PC-3 (cell line): ENCODE results near the gene TIPRL. TPM values are rescaled to one million over a fixed set of nuclear protein-coding genes. Genes with fewer than 3 reads are reported as not detected.

ENCODE experiments used
- ATAC-seq: fragments of 200-7000 bp; cut with Tn5 transposase; 2 replicates; pipeline ENCODE4 v1.9.1; 2020; ENCODE audit warnings: mild to moderate bottlenecking, moderate library complexity
- BruUV-seq: library from RNA; stranded (reverse); fragments of 400-500 nt; replicated peaks from 2 replicates; lab custom pipeline; 2021; lab: Mats Ljungman, UMichigan
- CTCF ChIA-PET: fragments of 300-600 bp; sonication (Branson Sonifier 250); formaldehyde crosslinking; loops from one replicate; lab custom pipeline; 2022; ENCODE audit warnings: antibody characterized with exemption; lab: Charles Lee
- POLR2A ChIA-PET: fragments of 300-600 bp; sonication (Branson Sonifier 250); formaldehyde crosslinking; loops from one replicate; lab custom pipeline; 2022; ENCODE audit warnings: antibody characterized with exemption; ENCODE audit not compliant: unreplicated experiment; lab: Charles Lee
- DNase-seq: peaks from one replicate; pipeline ENCODE4 v3.0.0-alpha.2; 2015
- H2AFZ ChIP-seq: fragments of 300-600 bp; sonication (generic); 2 replicates; pipeline ENCODE4 v1.6.0; 2016; ENCODE audit warnings: antibody characterized with exemption, low read length
- H3F3A ChIP-seq: fragments of 300-600 bp; sonication (generic); one replicate; pipeline ENCODE4 v1.6.0; 2017; ENCODE audit warnings: antibody characterized with exemption, low read length, control low read depth, mild to moderate bottlenecking; ENCODE audit not compliant: unreplicated experiment
- H3K27ac ChIP-seq: fragments of 300-600 bp; sonication (generic); 2 replicates; pipeline ENCODE4 v1.5.1; 2016; ENCODE audit warnings: mild to moderate bottlenecking, low read length
- H3K27me3 ChIP-seq: fragments of 300-600 bp; sonication (generic); 2 replicates; pipeline ENCODE4 v1.6.1; 2016; ENCODE audit warnings: low read length, mixed read lengths
- H3K36me3 ChIP-seq: fragments of 300-600 bp; sonication (generic); 2 replicates; pipeline ENCODE4 v1.6.1; 2016; ENCODE audit warnings: low read depth, mixed run types, low read length, mixed read lengths
- H3K4me1 ChIP-seq: fragments of 300-600 bp; sonication (generic); 2 replicates; pipeline ENCODE4 v1.5.1; 2016; ENCODE audit warnings: low read length; ENCODE audit not compliant: insufficient read depth
- H3K4me2 ChIP-seq: fragments of 300-600 bp; sonication (generic); 2 replicates; pipeline ENCODE4 v1.6.0; 2016; ENCODE audit warnings: low read length
- H3K4me3 ChIP-seq: fragments of 300-600 bp; sonication (generic); 2 replicates; pipeline ENCODE4 v1.5.1; 2016; ENCODE audit warnings: mild to moderate bottlenecking, low read length, mixed read lengths
- H3K79me2 ChIP-seq: fragments of 300-600 bp; sonication (generic); 2 replicates; pipeline ENCODE4 v1.6.1; 2017; ENCODE audit warnings: low read length, mixed read lengths
- H3K9ac ChIP-seq: fragments of 300-600 bp; sonication (generic); 2 replicates; pipeline ENCODE4 v1.6.0; 2016; ENCODE audit warnings: mild to moderate bottlenecking, low read length
- H3K9me2 ChIP-seq: fragments of 300-600 bp; sonication (generic); replicated peaks from 2 replicates; pipeline ENCODE4 v1.6.1; 2016; ENCODE audit warnings: mixed run types, low read length, mixed read lengths
- H3K9me3 ChIP-seq: fragments of 300-600 bp; sonication (generic); 2 replicates; pipeline ENCODE4 v1.6.1; 2016; ENCODE audit warnings: low read length, mixed read lengths
- H4K20me1 ChIP-seq: fragments of 300-600 bp; sonication (generic); 2 replicates; pipeline ENCODE4 v1.6.1; 2016; ENCODE audit warnings: low read length, mixed read lengths
- EZH2 ChIP-seq: fragments of 300-600 bp; sonication (generic); IDR thresholded peaks from one replicate; pipeline ENCODE4 v1.6.1; 2017; ENCODE audit warnings: antibody characterized with exemption, mild to moderate bottlenecking, low read length; ENCODE audit not compliant: unreplicated experiment
- EZH2phosphoT487 ChIP-seq: fragments of 300-600 bp; sonication (generic); IDR thresholded peaks from 2 replicates; pipeline ENCODE4 v1.6.1; 2018; ENCODE audit warnings: mild to moderate bottlenecking, antibody characterized with exemption, low read length, borderline replicate concordance
- intact Hi-C: fragments of 100-400 bp; cut with micrococcal nuclease; formaldehyde crosslinking; loops from 2 replicates; pipeline ENCODE4 v1.9.0; 2023
- total RNA-seq: library from RNA; depleted of rRNA; stranded (reverse); fragments of >200 nt; gene quantifications from 2 replicates; pipeline ENCODE4 v1.2.3, GENCODE V29; 2014
- TF ChIP-seq, protein P1 (sequence below): fragments of 300-600 bp; sonication (generic); conservative IDR thresholded peaks from 2 replicates; pipeline ENCODE4 v1.5.1; 2017; ENCODE audit warnings: antibody characterized with exemption, low read depth, mild to moderate bottlenecking, low read length

Gene TIPRL
- total RNA-seq, 1 experiment from 2014 or later: 50.1 TPM

DNA sequence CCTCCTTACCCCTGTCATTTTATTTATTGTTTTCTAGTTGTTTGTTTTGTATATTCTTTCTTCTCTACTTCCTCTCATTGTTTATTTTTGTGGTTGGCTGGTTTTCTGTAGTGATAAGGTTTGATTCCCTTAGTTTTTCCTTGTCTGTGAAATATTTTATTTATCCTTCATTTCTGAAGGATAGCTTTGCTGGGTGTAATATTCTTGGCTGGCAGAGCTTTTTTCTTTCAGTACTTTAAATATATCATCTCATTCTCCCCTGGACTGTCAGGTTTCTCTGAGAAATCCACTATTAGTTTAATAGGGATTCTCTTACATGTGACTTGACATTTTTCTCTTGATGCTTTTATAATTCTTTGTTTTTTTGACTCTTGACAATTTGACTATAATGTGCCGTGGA, 18.8 kb upstream of the TIPRL start:
- Histone ChIP-seq H2AFZ (no peak overlapping the region), H3K9ac (no peak overlapping the region), H3K27ac (no peak overlapping the region), H3K9me3 (peaks cover 5% of the 10 kb centered on the region), H3K27me3 (no peaks in the 10 kb centered on the region), H4K20me1 (no peaks in the 10 kb centered on the region), H3F3A (no peaks in the 10 kb centered on the region), H3K4me2 (no peak overlapping the region), H3K4me3 (no peak overlapping the region), H3K4me1 (no peaks in the 10 kb centered on the region), H3K9me2 (no peaks in the 10 kb centered on the region), H3K36me3 (no peaks in the 10 kb centered on the region), H3K79me2 (no peaks in the 10 kb centered on the region)
- TF ChIP-seq EZH2: no peak
- no peak for TF ChIP-seq EZH2phosphoT487
- TF ChIP-seq, protein P1, sequence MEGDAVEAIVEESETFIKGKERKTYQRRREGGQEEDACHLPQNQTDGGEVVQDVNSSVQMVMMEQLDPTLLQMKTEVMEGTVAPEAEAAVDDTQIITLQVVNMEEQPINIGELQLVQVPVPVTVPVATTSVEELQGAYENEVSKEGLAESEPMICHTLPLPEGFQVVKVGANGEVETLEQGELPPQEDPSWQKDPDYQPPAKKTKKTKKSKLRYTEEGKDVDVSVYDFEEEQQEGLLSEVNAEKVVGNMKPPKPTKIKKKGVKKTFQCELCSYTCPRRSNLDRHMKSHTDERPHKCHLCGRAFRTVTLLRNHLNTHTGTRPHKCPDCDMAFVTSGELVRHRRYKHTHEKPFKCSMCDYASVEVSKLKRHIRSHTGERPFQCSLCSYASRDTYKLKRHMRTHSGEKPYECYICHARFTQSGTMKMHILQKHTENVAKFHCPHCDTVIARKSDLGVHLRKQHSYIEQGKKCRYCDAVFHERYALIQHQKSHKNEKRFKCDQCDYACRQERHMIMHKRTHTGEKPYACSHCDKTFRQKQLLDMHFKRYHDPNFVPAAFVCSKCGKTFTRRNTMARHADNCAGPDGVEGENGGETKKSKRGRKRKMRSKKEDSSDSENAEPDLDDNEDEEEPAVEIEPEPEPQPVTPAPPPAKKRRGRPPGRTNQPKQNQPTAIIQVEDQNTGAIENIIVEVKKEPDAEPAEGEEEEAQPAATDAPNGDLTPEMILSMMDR: no peak
- intact Hi-C loops: no loop called here
- DNase-seq (no peak), ATAC-seq (no peak)
- no TSS peak for BruUV-seq
- ChIA-PET CTCF (no interaction called here), POLR2A (no interaction called here)

- Histone ChIP-seq H3K9me3 (peaks cover 5% of the 10 kb centered on the region), H4K20me1 (no peaks in the 10 kb centered on the region), H3K4me3 (no peak overlapping the region), H3K9ac (no peak overlapping the region), H3K36me3 (no peaks in the 10 kb centered on the region), H3K27me3 (no peaks in the 10 kb centered on the region), H3K9me2 (no peaks in the 10 kb centered on the region), H2AFZ (no peak overlapping the region), H3K79me2 (no peaks in the 10 kb centered on the region), H3K4me1 (no peaks in the 10 kb centered on the region), H3K27ac (no peak overlapping the region), H3F3A (no peaks in the 10 kb centered on the region), H3K4me2 (no peak overlapping the region)
- BruUV-seq: no TSS peak
- intact Hi-C loops: no loop called here
- no peak for DNase-seq
- ChIA-PET CTCF (no interaction called here), POLR2A (no interaction called here)
- TF ChIP-seq, protein P1: no peak
- ATAC-seq: no peak
Measured at GRCh38 chr1:168161459-168161858, 17.3 kb upstream of the TIPRL start.

- Histone ChIP-seq H3K27ac (no peak overlapping the region), H3K4me1 (no peaks in the 10 kb centered on the region), H3K9me3 (no peaks in the 10 kb centered on the region), H3K79me2 (no peaks in the 10 kb centered on the region), H3K4me3 (no peak overlapping the region), H3F3A (no peaks in the 10 kb centered on the region), H3K4me2 (no peak overlapping the region), H3K9me2 (no peaks in the 10 kb centered on the region), H3K9ac (no peak overlapping the region), H3K36me3 (no peaks in the 10 kb centered on the region), H2AFZ (no peak overlapping the region), H3K27me3 (no peaks in the 10 kb centered on the region), H4K20me1 (no peaks in the 10 kb centered on the region)
- DNase-seq (no peak), ATAC-seq (no peak)
- TF ChIP-seq EZH2phosphoT487 (no peak), EZH2 (no peak)
- TF ChIP-seq, protein P1: no peak
- CTCF ChIA-PET: interaction anchor here (0.7 kb wide), 1 partner anchor 72 kb away, joined by 3 read pairs; no protein-coding TSS in a partner anchor
- POLR2A ChIA-PET: no interaction called here
- intact Hi-C loops: no loop called here
- no TSS peak for BruUV-seq
Measured at GRCh38 chr1:168163670-168164069, 15.1 kb upstream of the TIPRL start.
